H9 (cell line): Measurements from ENCODE around the gene ZDHHC3. TPM values are rescaled to one million over a fixed set of nuclear protein-coding genes. Genes with fewer than 3 reads are reported as not detected.

Experiments used
- DNase-seq: peaks from one replicate; pipeline ENCODE4 v3.0.0-alpha.2; 2017
- H2AFZ ChIP-seq: one replicate; pipeline ENCODE4 v1.6.1; 2013; ENCODE audit warnings: mild to moderate bottlenecking, low read length, control low read depth, moderate library complexity
- H2AK5ac ChIP-seq: 2 replicates; pipeline ENCODE4 v1.6.1; 2013; ENCODE audit warnings: low read length, control low read depth, mixed read lengths; ENCODE audit not compliant: insufficient read length
- H2BK120ac ChIP-seq: one replicate; pipeline ENCODE4 v1.6.1; 2013; ENCODE audit warnings: low read depth, mild to moderate bottlenecking, low read length, control low read depth, inconsistent platforms; ENCODE audit not compliant: poor library complexity, severe bottlenecking
- H2BK12ac ChIP-seq: 2 replicates; pipeline ENCODE4 v1.6.1; 2013; ENCODE audit warnings: low read length, control low read depth, mixed read lengths, low read depth; ENCODE audit not compliant: insufficient read length
- H2BK15ac ChIP-seq: 2 replicates; pipeline ENCODE4 v1.6.1; 2013; ENCODE audit warnings: low read depth, low read length, control low read depth
- H2BK20ac ChIP-seq: one replicate; pipeline ENCODE4 v1.6.1; 2013; ENCODE audit warnings: low read depth, mild to moderate bottlenecking, low read length, control low read depth, inconsistent platforms; ENCODE audit not compliant: poor library complexity, severe bottlenecking
- H2BK5ac ChIP-seq: 2 replicates; pipeline ENCODE4 v1.6.1; 2013; ENCODE audit warnings: low read length, control low read depth, mixed read lengths; ENCODE audit not compliant: insufficient read length
- H3K14ac ChIP-seq: 2 replicates; pipeline ENCODE4 v1.6.1; 2013; ENCODE audit warnings: low read length, control low read depth; ENCODE audit not compliant: insufficient read depth
- H3K18ac ChIP-seq: 2 replicates; pipeline ENCODE4 v1.6.1; 2013; ENCODE audit warnings: low read depth, mild to moderate bottlenecking, mixed read lengths, low read length, control low read depth; ENCODE audit not compliant: insufficient read length
- H3K23ac ChIP-seq: 2 replicates; pipeline ENCODE4 v1.6.1; 2013; ENCODE audit warnings: low read length, control low read depth, mixed read lengths, low read depth; ENCODE audit not compliant: insufficient read length
- H3K23me2 ChIP-seq: 2 replicates; pipeline ENCODE4 v1.6.1; 2013; ENCODE audit warnings: low read depth, mild to moderate bottlenecking, mixed read lengths, low read length, control low read depth; ENCODE audit not compliant: insufficient read length, poor library complexity, severe bottlenecking
- H3K27ac ChIP-seq: 2 replicates; pipeline ENCODE4 v1.5.1; 2013; ENCODE audit warnings: low read length, control low read depth, mixed read lengths, low read depth; ENCODE audit not compliant: insufficient read length
- H3K27me3 ChIP-seq: 2 replicates; pipeline ENCODE4 v1.6.1; 2013; ENCODE audit warnings: low read length, control low read depth, inconsistent platforms; ENCODE audit not compliant: insufficient read depth
- H3K4ac ChIP-seq: 2 replicates; pipeline ENCODE4 v1.6.1; 2013; ENCODE audit warnings: low read depth, mild to moderate bottlenecking, control low read depth, inconsistent platforms, low read length, moderate library complexity
- H3K4me1 ChIP-seq: 2 replicates; pipeline ENCODE4 v1.6.1; 2013; ENCODE audit warnings: low read length, control low read depth, inconsistent platforms; ENCODE audit not compliant: insufficient read depth
- H3K4me2 ChIP-seq: 2 replicates; pipeline ENCODE4 v1.6.1; 2013; ENCODE audit warnings: low read length, control low read depth, mixed read lengths; ENCODE audit not compliant: insufficient read length, insufficient read depth
- H3K56ac ChIP-seq: 2 replicates; pipeline ENCODE4 v1.6.1; 2013; ENCODE audit warnings: low read depth, mild to moderate bottlenecking, mixed read lengths, low read length, control low read depth; ENCODE audit not compliant: insufficient read length
- H3K79me1 ChIP-seq: 2 replicates; pipeline ENCODE4 v1.6.1; 2013; ENCODE audit warnings: low read depth, mild to moderate bottlenecking, moderate library complexity, low read length, control low read depth, inconsistent platforms; ENCODE audit not compliant: insufficient read depth, poor library complexity, severe bottlenecking
- H3K79me2 ChIP-seq: 2 replicates; pipeline ENCODE4 v1.6.1; 2013; ENCODE audit warnings: low read length, control low read depth, inconsistent platforms; ENCODE audit not compliant: insufficient read depth
- H3K9ac ChIP-seq: 2 replicates; pipeline ENCODE4 v1.6.1; 2013; ENCODE audit warnings: low read length, control low read depth, mixed read lengths; ENCODE audit not compliant: insufficient read length; ENCODE audit errors: extremely low read depth
- H3K9me3 ChIP-seq: one replicate; pipeline ENCODE4 v1.6.1; 2013; ENCODE audit warnings: low read depth, low read length, inconsistent platforms; ENCODE audit not compliant: control insufficient read depth
- H3T11ph ChIP-seq: one replicate; pipeline ENCODE4 v1.6.1; 2013; ENCODE audit warnings: mild to moderate bottlenecking, low read length, control low read depth, inconsistent platforms
- H4K20me1 ChIP-seq: one replicate; pipeline ENCODE4 v1.6.1; 2013; ENCODE audit not compliant: control insufficient read depth, insufficient read length, insufficient read depth
- H4K5ac ChIP-seq: 2 replicates; pipeline ENCODE4 v1.6.1; 2013; ENCODE audit warnings: low read depth, mild to moderate bottlenecking, mixed read lengths, low read length, control low read depth; ENCODE audit not compliant: insufficient read length
- H4K8ac ChIP-seq: replicated peaks from 2 replicates; pipeline ENCODE4 v1.6.1; 2013; ENCODE audit warnings: low read length, control low read depth, mixed read lengths, low read depth; ENCODE audit not compliant: insufficient read length
- H4K91ac ChIP-seq: 2 replicates; pipeline ENCODE4 v1.6.1; 2013; ENCODE audit warnings: low read depth, mild to moderate bottlenecking, moderate library complexity, mixed read lengths, low read length, control low read depth; ENCODE audit not compliant: insufficient read length
- H3K27ac Mint-ChIP-seq, 3 experiments: 2 replicates in 2 of 3; 3 replicates in 1 of 3; pipeline ENCODE4 v1.8.0; 2020 to 2021; ENCODE audit warnings: mixed read lengths in 3 of 3, mild to moderate bottlenecking in 1 of 3, moderate library complexity in 1 of 3
- H3K27me3 Mint-ChIP-seq: 2 replicates; pipeline ENCODE4 v1.8.0; 2021; ENCODE audit warnings: low read depth, mild to moderate bottlenecking, moderate library complexity, mixed read lengths
- H3K36me3 Mint-ChIP-seq, 3 experiments: 2 replicates in 2 of 3; 3 replicates in 1 of 3; pipeline ENCODE4 v1.8.0; 2020 to 2021; ENCODE audit warnings: low read depth in 3 of 3, mixed read lengths in 3 of 3; ENCODE audit not compliant: insufficient read depth in 1 of 3
- H3K4me1 Mint-ChIP-seq, 2 experiments: 2 replicates each; pipeline ENCODE4 v1.8.0; 2020; ENCODE audit warnings: mixed read lengths in 2 of 2
- H3K4me3 Mint-ChIP-seq, 2 experiments: 2 replicates in 1 of 2; 3 replicates in 1 of 2; pipeline ENCODE4 v1.8.0; 2020 to 2021; ENCODE audit warnings: mild to moderate bottlenecking in 2 of 2, mixed read lengths in 2 of 2, moderate library complexity in 1 of 2
- H3K9me3 Mint-ChIP-seq, 2 experiments: 2 replicates in 1 of 2; 3 replicates in 1 of 2; pipeline ENCODE4 v1.8.0; 2020; ENCODE audit warnings: mild to moderate bottlenecking in 2 of 2, mixed read lengths in 2 of 2, moderate library complexity in 1 of 2
- CTCF ChIP-seq: fragments of 200-600 bp; sonication (generic); conservative IDR thresholded peaks from 3 replicates; pipeline ENCODE4 v1.8.0; 2021; ENCODE audit warnings: antibody characterized with exemption, mild to moderate bottlenecking
- WGBS: extraction: QIAGEN DNeasy Blood & Tissue Kit; methylation state at CpG from one replicate; pipeline ENCODE4 v1.1.7; 2013; ENCODE audit warnings: missing lambda C conversion rate, low lambda C conversion rate, mixed read lengths; ENCODE audit not compliant: insufficient read length; ENCODE audit errors: extremely low coverage; 5-methylcytosine and 5-hydroxymethylcytosine counted together
- total RNA-seq: library from RNA; stranded (reverse); gene quantifications from 2 replicates; pipeline ENCODE4 v1.2.1, GENCODE V29; 2021

Gene ZDHHC3
- total RNA-seq, 1 experiment from 2014 or later = 71.3 TPM

GRCh38 chr3:45000823-45001222 lies 24.8 kb upstream of the ZDHHC3 start:
- no peak overlapping the region for H3K18ac ChIP-seq
- no peak overlapping the region for H3K56ac ChIP-seq
- no peak overlapping the region for H3K14ac ChIP-seq
- Mint-ChIP-seq H3K36me3 (peaks cover 62 to 92% (median 92%) of the 10 kb centered on the region in 3 experiments), H3K27me3 (no peaks in the 10 kb centered on the region), H3K9me3 (peaks cover 18 to 21% of the 10 kb centered on the region in 2 experiments), H3K4me3 (no peak overlapping the region), H3K27ac (no peak overlapping the region), H3K4me1 (no peaks in the 10 kb centered on the region)
- H3K23ac ChIP-seq = no peak overlapping the region
- no peak overlapping the region for H3K4me2 ChIP-seq
- no peak overlapping the region for H2BK20ac ChIP-seq
- no peak overlapping the region for H3K9ac ChIP-seq
- no peak overlapping the region for H4K5ac ChIP-seq
- no CpG with 5 or more reads among the region's 4 CpGs for WGBS
- H4K91ac ChIP-seq = no peak overlapping the region
- no peak overlapping the region for H2BK120ac ChIP-seq
- H4K8ac ChIP-seq = no peak overlapping the region
- H2BK12ac ChIP-seq = no peak overlapping the region
- H3K4ac ChIP-seq = no peak overlapping the region
- H2BK15ac ChIP-seq = no peak overlapping the region
- no peaks in the 10 kb centered on the region for H4K20me1 ChIP-seq
- no peak overlapping the region for H2AK5ac ChIP-seq
- H3K4me1 ChIP-seq = no peaks in the 10 kb centered on the region
- no peak for TF ChIP-seq CTCF
- peaks cover 5% of the 10 kb centered on the region for H3K9me3 ChIP-seq
- H3K79me2 ChIP-seq = no peaks in the 10 kb centered on the region
- H2BK5ac ChIP-seq = no peak overlapping the region
- no peak for DNase-seq
- H3K27ac ChIP-seq = no peak overlapping the region
- no peak overlapping the region for H2AFZ ChIP-seq
- H3K27me3 ChIP-seq = no peaks in the 10 kb centered on the region
- no peaks in the 10 kb centered on the region for H3K23me2 ChIP-seq
- H3T11ph ChIP-seq = no peak overlapping the region
- H3K79me1 ChIP-seq = no peaks in the 10 kb centered on the region
